ENCODE data around the gene BPIFB6.

BPIFB6 gene

DNA sequence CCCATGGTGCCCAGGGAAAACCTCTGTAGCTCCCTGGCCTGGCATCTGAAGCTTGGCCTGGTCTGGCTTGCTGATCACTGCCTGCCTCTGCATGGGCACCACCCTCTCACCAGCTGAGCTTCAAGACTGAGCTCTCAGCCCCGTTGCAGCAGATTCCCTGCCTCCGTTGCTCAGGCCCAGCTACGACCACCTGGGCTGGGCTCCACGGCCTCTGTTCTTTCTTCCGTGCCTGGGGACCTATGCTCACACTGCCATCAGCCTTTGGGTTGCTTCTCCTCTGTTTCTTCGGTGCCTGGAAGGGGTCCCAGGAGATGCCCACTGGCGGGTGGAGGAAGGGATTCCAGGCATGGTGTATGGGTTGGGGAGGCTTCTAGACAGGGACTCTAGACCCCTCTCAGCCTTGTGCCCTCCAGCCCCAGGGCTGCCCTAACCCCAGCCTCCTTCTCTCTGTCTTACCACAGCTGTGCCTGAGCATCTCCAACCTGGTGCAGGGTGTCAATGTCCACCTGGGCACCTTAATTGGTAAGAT is 14.8 kb upstream of the BPIFB6 start:
- DNase-seq (ENCODE audit: low spot score), result no peak

DNA sequence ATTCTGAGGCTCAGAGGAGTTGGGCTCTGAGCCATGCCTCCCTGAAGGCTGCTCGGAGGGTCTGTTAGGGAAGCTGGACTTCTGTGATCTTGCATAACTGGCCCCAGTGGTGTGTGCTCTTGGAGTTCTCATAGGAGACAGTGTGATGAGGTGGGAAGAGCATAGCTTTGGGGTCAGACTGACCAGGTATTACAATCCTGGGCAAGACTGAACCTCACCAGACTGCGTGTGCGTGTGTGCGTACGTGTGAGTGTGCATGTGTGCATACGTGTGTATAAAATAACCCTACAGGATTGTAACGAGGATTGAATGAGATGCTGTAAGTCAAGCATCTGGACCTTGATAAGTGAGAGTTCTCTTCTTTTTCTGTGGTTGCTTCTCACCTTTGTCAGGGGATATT is 13.9 kb upstream of the BPIFB6 start:
- DNase-seq (ENCODE audit: low spot score), result no peak

GRCh38 chr20:33018169-33018931 is 13.1 kb upstream of the BPIFB6 start:
- no peak for DNase-seq (ENCODE audit: low spot score)

DNA sequence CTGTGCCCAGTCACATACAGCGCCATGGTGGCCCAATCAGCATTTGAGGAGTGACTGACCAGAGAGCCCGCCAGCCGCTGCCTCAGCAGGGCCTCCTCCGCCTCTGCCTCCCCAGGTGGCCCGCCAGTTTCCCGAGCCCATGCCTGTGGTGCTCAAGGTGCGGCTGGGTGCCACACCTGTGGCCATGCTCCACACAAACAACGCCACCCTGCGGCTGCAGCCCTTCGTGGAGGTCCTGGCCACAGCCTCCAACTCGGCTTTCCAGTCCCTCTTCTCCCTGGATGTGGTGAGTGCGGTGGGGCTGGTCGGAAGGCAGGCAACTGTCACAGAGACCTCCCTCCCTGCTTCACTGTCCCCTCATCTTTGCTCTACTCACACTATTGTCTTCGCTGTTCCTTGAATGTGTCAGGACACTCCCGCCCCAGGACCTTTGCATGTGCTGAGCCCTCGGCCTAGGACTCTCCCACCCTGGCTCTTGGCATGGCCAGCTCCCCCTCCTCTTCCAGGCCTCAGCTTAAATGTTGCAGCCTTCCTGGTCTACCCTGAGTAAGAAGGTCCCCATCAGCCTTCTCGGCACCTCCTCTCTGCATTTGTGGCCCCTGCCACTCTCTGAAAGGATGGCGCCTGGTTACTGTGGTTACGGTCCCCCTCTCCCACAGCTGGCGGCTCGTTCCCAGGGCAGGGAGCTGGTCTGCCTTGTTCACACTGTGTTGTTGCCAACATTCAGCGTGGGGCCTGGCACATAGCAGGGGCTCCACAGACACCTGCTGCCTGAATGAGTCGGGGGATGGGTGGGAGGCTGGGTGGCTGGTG is 11.8 kb upstream of the BPIFB6 start:
- DNase-seq (ENCODE audit: low spot score), result no peak

DNA sequence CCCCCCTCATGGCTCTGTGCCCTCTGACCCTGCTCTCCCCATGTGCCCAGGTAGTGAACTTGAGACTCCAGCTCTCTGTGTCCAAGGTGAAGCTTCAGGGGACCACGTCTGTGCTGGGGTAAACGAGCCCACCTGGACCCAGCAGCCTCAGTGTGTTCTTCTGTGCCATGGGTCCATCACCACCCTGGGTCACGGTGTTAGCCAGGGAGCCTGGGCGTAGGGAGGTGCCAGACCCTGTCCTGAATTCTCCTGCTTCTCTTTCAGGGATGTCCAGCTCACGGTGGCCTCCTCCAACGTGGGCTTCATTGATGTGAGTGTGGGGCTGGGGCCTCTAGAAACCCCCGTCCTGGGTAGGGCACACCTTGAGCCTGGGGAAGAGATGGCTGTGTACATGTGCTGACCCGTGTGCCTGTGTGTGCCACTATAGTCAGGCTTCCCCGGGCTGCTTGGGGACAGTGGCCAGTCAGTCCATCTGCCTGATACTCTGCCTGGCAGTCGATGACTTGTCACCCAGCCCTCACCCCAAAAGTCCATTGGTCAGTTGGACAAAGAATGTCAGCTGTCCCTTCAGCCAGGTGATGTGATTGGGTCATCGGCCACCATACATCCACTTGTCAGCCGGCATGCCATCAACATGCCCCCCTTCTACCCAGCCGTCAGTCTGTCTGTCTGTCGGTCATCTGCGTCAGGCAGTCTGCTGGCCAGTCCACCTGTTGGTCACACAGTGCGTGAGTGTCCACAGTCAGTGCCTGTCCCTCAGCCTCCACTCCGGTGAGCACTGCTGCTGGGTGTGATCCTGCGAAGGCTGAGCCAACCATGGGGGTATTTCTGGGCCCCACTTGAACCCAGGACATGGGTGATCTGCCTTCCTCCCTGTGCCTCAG is 10.9 kb upstream of the BPIFB6 start:
- DNase-seq (ENCODE audit: low spot score), result no peak

DNA sequence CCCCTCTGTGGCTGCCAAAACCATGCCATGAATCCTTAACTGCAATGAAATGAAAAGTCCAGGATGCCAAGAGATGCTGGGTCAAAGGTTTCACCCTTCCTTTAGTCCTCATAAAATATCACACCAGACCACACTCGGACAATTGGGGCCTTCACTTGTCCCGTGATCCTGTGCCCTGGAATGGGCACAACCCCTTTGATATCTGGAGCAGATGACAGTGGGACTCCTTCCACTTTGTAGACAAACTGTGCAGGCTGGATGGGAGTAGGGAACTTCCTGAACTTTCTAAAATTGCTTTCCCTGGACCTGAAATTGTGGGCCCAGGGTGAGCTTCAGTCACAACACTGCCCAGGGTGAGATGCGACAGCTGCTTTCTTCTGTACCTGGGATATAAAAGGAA is 9.6 kb upstream of the BPIFB6 start:
- no peak for DNase-seq (ENCODE audit: low spot score)

DNA sequence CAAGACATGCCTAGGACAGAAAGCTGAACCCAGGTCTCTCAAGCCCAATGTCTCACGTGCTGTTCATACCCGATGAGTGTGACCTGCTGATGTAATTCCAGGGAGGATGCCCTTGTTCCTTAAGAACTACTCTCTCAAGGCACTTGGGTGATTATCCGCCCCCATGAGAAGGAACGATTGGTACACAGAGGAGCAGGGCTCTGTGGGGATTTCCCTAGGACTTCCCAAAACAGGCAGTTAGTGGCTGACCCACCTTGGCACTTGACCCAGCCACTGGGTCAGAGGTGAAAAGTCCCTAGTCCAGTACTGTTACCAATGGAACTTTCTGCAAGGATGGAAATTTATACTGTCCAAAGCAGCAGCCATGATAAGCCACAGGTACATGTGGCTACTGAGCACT is 9.2 kb upstream of the BPIFB6 start:
- DNase-seq (ENCODE audit: low spot score), result no peak

DNA sequence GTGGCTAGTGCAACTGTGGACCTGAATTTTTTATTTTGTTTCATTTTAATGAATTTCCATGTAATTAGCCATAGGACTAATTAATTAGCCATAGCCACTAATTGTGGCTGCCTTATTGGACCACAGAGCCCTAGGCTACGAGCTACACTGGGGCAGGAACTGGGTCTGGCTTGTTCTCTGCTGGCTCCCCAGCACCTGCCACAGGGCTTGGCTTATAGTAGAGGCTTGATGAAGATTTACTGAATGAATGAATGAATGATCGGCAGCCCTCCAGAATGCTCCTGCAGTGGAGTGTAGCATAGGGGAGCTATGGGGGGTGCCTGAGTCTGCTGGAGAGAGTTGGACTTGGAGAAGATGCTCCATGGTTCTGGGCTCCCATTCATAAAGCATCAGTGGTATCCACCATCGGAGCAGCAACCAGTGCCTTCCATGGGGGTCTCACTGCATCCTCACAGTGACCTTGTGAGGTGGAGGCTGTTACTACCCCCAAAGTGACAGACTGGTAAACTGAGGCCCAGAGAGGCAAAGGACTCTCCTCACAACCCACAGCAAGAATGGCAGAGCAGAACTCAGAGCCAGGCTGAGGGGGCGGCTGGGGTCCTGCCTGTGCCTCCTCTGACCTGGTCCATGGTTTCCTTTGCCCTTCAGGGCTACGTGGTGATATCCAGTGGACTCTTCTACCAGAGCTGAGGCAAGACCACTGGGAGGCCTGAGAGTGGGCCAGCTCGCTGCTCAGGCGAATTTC is 8.6 kb upstream of the BPIFB6 start:
- DNase-seq (ENCODE audit: low spot score), result no peak

DNA sequence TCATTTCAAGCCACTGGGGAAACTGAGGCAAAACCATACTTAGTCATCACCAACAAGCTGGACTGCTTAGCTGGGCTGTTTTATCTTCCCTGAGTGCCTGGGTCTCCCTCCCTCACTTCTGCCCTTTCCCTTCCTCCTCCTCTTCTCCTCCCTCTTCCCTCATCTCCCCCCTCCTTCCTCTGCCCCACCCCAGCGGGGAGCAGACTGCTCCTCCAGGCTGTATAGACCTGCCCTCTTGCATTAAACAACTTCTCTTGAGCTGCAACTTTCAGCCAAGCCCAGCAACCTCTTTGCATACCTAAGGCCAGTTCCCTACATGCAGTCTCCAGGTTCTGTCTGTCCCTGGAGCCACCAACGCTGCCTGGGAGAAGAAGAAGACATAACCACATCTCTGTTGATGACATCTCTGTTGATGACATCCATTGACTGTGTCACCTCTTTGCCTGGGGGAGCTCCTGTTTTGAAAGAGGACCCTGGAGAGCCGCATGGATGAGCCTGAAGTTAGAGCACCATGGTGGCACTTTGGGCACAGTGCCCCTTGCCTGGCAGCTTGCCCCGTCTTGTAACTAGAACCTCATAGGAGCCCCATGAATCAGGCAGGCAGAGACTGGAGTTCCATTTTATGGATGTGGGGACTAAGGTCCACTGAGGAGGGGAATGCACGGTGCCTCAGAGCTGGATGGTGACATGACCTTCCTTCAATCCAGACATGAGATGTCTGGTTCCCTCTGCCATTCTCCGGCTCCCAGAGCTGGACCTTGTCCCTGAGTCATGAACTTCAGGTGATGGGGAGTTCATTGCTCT is 7.8 kb upstream of the BPIFB6 start:
- DNase-seq (ENCODE audit: low spot score), result no peak

DNA sequence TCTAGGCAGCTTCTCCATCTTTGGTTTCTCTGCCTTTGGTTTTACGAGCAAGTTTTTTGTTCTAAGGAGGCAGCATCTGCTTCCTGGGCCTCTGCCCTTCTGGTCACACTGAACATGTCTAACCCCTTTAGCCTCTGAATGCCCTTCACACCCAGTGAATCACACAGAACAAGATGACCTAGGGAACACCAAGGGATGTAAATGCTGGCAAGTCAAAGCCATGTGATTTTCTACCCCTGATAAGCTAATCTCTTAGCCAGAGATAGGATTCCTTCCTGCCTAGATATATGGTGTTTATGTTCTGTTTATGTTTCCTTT is 7.2 kb upstream of the BPIFB6 start:
- no peak for DNase-seq (ENCODE audit: low spot score)

- no peak for DNase-seq (ENCODE audit: low spot score)
Measured at GRCh38 chr20:33024609-33025317, 6.7 kb upstream of the BPIFB6 start.

DNA sequence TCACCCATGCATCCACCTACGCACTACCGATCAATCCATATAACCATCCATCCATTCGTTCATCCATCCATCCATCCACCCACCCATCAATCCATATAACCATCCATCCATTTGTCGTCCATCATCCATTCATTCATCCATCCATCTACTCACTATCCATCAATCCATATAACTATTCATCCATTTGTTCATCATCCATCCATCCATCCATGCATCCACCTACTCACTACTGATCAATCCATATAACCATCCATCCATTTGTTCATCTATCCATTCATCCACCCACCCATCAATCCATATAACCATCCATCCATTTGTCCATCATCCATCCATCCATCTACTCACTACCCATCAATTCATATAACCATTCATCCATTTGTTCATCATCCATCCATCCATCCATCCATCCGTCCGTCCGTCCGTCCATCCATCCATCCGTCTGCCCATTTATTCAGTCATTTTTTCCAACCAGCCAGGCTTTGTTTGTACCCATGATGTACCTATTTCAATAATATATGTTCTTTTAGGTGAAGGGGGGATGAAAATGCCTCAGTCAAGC is 6.1 kb upstream of the BPIFB6 start:
- DNase-seq (ENCODE audit: low spot score), result no peak

- no peak for DNase-seq (ENCODE audit: low spot score)
Measured at GRCh38 chr20:33026072-33026778, 5.2 kb upstream of the BPIFB6 start.

DNA sequence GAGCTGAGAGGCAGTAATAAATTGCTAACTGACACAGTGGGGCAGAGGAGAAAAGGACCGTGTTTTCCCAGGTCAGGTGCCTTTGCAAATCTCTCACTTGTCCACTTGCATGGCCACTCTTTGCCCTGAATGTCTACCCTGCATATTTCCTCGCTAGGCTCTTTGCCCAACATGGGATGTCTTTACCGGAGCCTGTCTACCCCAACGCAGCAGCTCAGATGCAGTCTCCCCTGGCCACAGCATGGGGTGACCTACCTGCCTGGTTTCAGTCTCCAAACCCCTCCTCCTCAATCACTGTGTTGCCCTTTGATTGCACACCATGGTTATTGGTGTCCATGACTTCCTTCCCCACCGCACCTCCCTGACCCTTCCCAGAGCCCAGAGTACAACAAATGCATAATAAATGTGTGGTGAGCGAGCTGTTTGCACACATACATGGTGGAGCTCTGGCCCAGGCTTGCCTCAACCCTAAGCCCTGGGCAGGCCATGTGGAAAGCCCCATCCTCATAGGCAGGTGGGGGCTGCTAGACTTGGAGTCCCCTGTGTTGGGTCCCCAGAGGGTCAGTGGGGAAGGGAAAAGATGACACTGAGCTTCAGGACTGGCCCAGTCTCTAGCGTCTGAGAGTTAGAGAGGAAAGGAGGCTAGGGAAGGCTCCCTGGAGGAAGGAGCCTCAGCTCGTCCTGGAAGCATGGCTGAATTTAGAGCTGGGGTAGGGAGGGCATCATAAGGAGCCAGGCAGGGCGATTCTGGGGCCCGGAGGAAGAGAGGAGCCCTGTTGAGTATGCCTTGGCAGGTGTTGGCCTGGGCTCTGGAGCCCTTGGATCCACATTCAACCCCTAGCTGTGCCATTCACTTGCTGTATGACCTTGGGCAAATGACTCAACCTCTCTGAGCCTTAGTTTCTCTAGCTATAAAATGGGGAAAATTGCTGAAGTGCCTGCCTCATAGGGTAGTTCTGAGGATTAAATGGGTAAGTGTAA is 4.4 kb upstream of the BPIFB6 start:
- DNase-seq (ENCODE audit: low spot score), result no peak

GRCh38 chr20:33027769-33028751 is 3.4 kb upstream of the BPIFB6 start:
- no peak for DNase-seq (ENCODE audit: low spot score)

DNA sequence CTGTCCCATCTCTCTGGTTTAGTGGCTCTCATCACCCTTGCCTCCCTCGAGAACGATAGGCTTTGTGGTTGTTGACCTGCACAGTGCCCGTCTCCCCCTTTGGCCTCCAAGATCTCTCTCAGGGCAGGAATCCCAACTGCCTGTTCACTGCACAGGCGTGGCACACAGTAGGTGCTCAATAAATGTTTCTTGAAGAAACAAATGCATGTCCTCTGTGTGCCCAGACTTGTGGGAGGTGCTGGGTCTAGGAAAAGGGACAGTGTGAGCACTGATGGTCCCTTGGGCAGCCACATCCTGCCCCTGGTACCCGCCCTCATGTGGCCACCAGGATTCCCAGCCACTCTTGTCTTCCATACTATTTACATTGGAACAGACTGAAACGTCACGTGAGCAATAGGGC is 2.6 kb upstream of the BPIFB6 start:
- DNase-seq (ENCODE audit: low spot score), result no peak

DNA sequence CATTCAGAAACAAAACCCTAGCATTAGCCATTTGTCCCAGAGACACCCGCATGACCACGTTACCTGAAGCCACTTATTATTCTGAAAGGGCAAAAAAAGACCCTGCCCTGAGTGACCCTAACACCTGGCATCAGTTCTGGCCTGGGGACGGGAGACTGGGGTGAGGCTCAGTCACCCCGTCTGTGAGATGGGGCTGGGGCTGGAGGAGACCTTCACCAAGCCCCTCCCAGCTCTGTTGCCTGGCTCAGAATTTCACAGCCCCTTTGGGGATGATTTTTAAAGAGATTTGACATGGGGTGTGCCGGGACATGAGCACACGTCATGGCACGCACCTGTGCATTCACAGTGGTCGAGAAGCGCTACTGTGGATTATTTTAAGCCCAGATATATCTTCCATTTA is 1.4 kb upstream of the BPIFB6 start:
- no peak for DNase-seq (ENCODE audit: low spot score)
